HCT116 (cell line): ENCODE measurements around the gene SLC23A1.

Experiments used
- FOSL1 ChIP-seq: IDR thresholded peaks from 2 replicates; pipeline ENCODE4 v1.6.1; 2012; ENCODE audit warnings: low read depth
- POLR2A ChIP-seq: IDR thresholded peaks from 2 replicates; pipeline ENCODE4 v1.7.0; 2011; ENCODE audit warnings: borderline replicate concordance; ENCODE audit not compliant: insufficient read depth, insufficient read length; ENCODE audit errors: extremely low read depth

DNA sequence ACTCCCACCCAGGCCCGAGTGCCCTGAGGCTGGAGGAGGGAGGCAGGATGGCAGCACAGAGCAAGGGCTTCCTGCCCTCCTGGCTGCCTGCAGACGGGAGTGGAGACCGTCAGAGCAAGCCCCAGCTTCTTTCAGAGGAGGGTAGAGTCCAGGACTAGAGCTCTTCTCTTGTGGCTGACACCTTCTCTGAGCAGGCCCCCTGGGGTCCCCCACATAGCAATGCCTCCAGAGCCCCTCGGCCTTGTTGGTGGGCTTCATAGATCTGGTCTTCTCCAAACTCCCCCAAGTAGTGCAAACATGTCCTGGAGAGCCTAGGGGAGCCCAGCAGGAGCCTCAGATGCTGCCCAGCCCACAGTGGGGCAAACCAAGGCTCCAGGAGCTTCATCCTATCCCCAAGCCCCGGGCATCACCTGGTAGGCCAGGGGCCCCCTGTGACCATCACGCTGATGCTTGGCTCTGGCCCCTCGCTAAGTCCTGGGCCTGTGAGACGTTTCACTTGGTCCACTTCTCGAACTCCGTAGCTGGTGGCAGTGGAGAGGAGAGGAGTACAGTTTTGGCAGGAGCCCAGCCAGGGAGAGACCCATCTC is 4.6 kb upstream of the SLC23A1 start:
- no peak for TF ChIP-seq POLR2A
- TF ChIP-seq FOSL1, result no peak
